Mucosa of stomach (tissue), 1 donor: Measurements from ENCODE around the gene ESYT2.

Source experiments
- H3K27me3 ChIP-seq: one replicate; pipeline ENCODE4 v1.7.0; 2013; ENCODE audit warnings: mild to moderate bottlenecking, low read length; ENCODE audit not compliant: control insufficient read depth, insufficient read depth
- H3K36me3 ChIP-seq: one replicate; pipeline ENCODE4 v1.7.0; 2013; ENCODE audit warnings: low read length; ENCODE audit not compliant: control insufficient read depth, insufficient read depth
- H3K4me1 ChIP-seq: one replicate; pipeline ENCODE4 v1.7.0; 2013; ENCODE audit warnings: mild to moderate bottlenecking, low read length; ENCODE audit not compliant: control insufficient read depth, insufficient read depth
- H3K4me3 ChIP-seq: one replicate; pipeline ENCODE4 v1.7.0; 2013; ENCODE audit warnings: low read length
- H3K9ac ChIP-seq: one replicate; pipeline ENCODE4 v1.7.0; 2013; ENCODE audit warnings: mild to moderate bottlenecking, low read length, moderate library complexity
- H3K9me3 ChIP-seq: one replicate; pipeline ENCODE4 v1.7.0; 2013; ENCODE audit warnings: mild to moderate bottlenecking, low read length, moderate library complexity; ENCODE audit not compliant: control insufficient read depth
- donor health status: Pancreatic carcinoma.

The ESYT2 gene

GRCh38 chr7:158765020-158765419 is 64.3 kb downstream of the ESYT2 start:
- H3K27me3 ChIP-seq = no peaks in the 10 kb centered on the region
- H3K9me3 ChIP-seq = no peaks in the 10 kb centered on the region
- H3K36me3 ChIP-seq = peaks cover 4% of the 10 kb centered on the region
- H3K9ac ChIP-seq = no peak overlapping the region
- no peaks in the 10 kb centered on the region for H3K4me1 ChIP-seq
- no peak overlapping the region for H3K4me3 ChIP-seq

- Histone ChIP-seq H3K27me3 (no peaks in the 10 kb centered on the region), H3K36me3 (peaks cover 4% of the 10 kb centered on the region), H3K9me3 (no peaks in the 10 kb centered on the region), H3K4me1 (no peaks in the 10 kb centered on the region), H3K4me3 (no peak overlapping the region), H3K9ac (no peak overlapping the region)
Measured at GRCh38 chr7:158763454-158764033, 65.8 kb downstream of the ESYT2 start.

GRCh38 chr7:158761945-158762344 is 67.4 kb downstream of the ESYT2 start:
- Histone ChIP-seq H3K4me3 (no peak overlapping the region), H3K36me3 (peaks cover 4% of the 10 kb centered on the region), H3K9me3 (no peaks in the 10 kb centered on the region), H3K27me3 (no peaks in the 10 kb centered on the region), H3K4me1 (no peaks in the 10 kb centered on the region), H3K9ac (no peak overlapping the region)

GRCh38 chr7:158760936-158761335 is 68.4 kb downstream of the ESYT2 start:
- Histone ChIP-seq H3K36me3 (peaks cover 4% of the 10 kb centered on the region), H3K9me3 (no peaks in the 10 kb centered on the region), H3K4me3 (no peak overlapping the region), H3K4me1 (no peaks in the 10 kb centered on the region), H3K27me3 (no peaks in the 10 kb centered on the region), H3K9ac (no peak overlapping the region)

GRCh38 chr7:158760445-158760764 is 68.9 kb downstream of the ESYT2 start:
- H3K36me3 ChIP-seq = peaks cover 4% of the 10 kb centered on the region
- H3K9ac ChIP-seq = no peak overlapping the region
- H3K4me1 ChIP-seq = no peaks in the 10 kb centered on the region
- H3K27me3 ChIP-seq = no peaks in the 10 kb centered on the region
- H3K9me3 ChIP-seq = no peaks in the 10 kb centered on the region
- H3K4me3 ChIP-seq = no peak overlapping the region

GRCh38 chr7:158759749-158760444 is 69.4 kb downstream of the ESYT2 start:
- no peaks in the 10 kb centered on the region for H3K9me3 ChIP-seq
- H3K4me3 ChIP-seq = no peak overlapping the region
- no peaks in the 10 kb centered on the region for H3K4me1 ChIP-seq
- no peak overlapping the region for H3K9ac ChIP-seq
- H3K27me3 ChIP-seq = no peaks in the 10 kb centered on the region
- H3K36me3 ChIP-seq = peaks cover 6% of the 10 kb centered on the region

GRCh38 chr7:158759245-158759614 is 70.1 kb downstream of the ESYT2 start:
- no peak overlapping the region for H3K9ac ChIP-seq
- H3K4me1 ChIP-seq = no peaks in the 10 kb centered on the region
- no peak overlapping the region for H3K4me3 ChIP-seq
- H3K36me3 ChIP-seq = peaks cover 10% of the 10 kb centered on the region
- no peaks in the 10 kb centered on the region for H3K9me3 ChIP-seq
- no peaks in the 10 kb centered on the region for H3K27me3 ChIP-seq

GRCh38 chr7:158758586-158759244 is 70.6 kb downstream of the ESYT2 start:
- H3K9ac ChIP-seq = no peak overlapping the region
- H3K4me3 ChIP-seq = no peak overlapping the region
- H3K27me3 ChIP-seq = no peaks in the 10 kb centered on the region
- H3K4me1 ChIP-seq = no peaks in the 10 kb centered on the region
- H3K9me3 ChIP-seq = no peaks in the 10 kb centered on the region
- peaks cover 7% of the 10 kb centered on the region for H3K36me3 ChIP-seq

- no peaks in the 10 kb centered on the region for H3K27me3 ChIP-seq
- H3K9me3 ChIP-seq = no peaks in the 10 kb centered on the region
- H3K4me3 ChIP-seq = no peak overlapping the region
- no peaks in the 10 kb centered on the region for H3K4me1 ChIP-seq
- no peak overlapping the region for H3K9ac ChIP-seq
- peaks cover 6% of the 10 kb centered on the region for H3K36me3 ChIP-seq
Measured at GRCh38 chr7:158757404-158757989, 71.8 kb downstream of the ESYT2 start.

- Histone ChIP-seq H3K36me3 (peaks cover 6% of the 10 kb centered on the region), H3K27me3 (no peaks in the 10 kb centered on the region), H3K4me3 (no peak overlapping the region), H3K4me1 (no peaks in the 10 kb centered on the region), H3K9me3 (no peaks in the 10 kb centered on the region), H3K9ac (no peak overlapping the region)
Measured at GRCh38 chr7:158754746-158755444, 74.4 kb downstream of the ESYT2 start.

GRCh38 chr7:158753900-158754299 is 75.4 kb downstream of the ESYT2 start:
- no peaks in the 10 kb centered on the region for H3K9me3 ChIP-seq
- no peak overlapping the region for H3K9ac ChIP-seq
- no peaks in the 10 kb centered on the region for H3K27me3 ChIP-seq
- no peaks in the 10 kb centered on the region for H3K4me1 ChIP-seq
- H3K4me3 ChIP-seq = no peak overlapping the region
- H3K36me3 ChIP-seq = peaks cover 6% of the 10 kb centered on the region

- Histone ChIP-seq H3K9me3 (no peaks in the 10 kb centered on the region), H3K27me3 (no peaks in the 10 kb centered on the region), H3K9ac (no peak overlapping the region), H3K4me3 (no peak overlapping the region), H3K4me1 (no peaks in the 10 kb centered on the region), H3K36me3 (peaks cover 6% of the 10 kb centered on the region)
Measured at GRCh38 chr7:158751751-158752150, 77.6 kb downstream of the ESYT2 start.
